Measurements from ENCODE around the gene RPS21. TPM values are rescaled to one million over a fixed set of nuclear protein-coding genes. Genes with fewer than 3 reads are reported as not detected.

The RPS21 gene
- total and polyA plus RNA-seq, 2 of the 13 experiments (the other 11 are each of a cell fraction or from before 2014, with no cell fraction given): 2,647 to 11,063 TPM

DNA sequence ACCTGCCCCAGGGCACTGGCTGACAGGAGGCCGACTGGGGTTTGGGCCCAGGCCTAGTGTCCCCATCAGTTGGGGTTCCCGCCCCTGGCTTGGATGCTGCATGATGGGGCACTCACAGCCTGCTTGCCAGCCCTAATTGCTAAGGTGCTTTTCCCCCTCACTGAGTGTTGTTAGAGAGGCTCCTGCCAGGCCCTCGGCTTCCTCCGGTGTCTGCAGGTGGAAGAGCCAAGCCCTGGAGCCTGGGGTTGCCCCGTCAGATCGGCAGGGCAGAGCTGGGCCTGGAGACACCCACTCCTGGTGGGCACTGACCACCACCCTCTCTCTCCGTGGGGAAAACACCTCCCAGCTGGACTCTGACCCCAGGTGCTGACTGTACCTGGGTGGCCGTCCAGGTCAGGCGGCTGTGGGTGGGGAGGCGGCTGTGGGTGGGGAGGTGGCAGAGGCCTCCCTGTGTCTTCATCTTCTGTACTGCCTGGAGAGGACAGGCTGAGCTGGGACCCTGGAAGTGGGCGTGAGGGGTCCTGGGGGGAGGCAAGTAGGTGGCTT lies 26.2 kb downstream of the RPS21 start:
- Histone ChIP-seq H4K20me1 (ENCODE audit: insufficient read depth, low read length) (no peaks in the 10 kb centered on the region), H3K9ac (ENCODE audit: insufficient read depth, low read depth, low read length) (no peak overlapping the region), H3K4me2 (ENCODE audit: low read depth, low read length) (peak overlapping the region; percentile 91), H3K36me3 (replicated peaks in 1 of 2; ENCODE audit: control insufficient read depth in 1 of 2, insufficient read depth in 2 of 2, low read length in 2 of 2) (no peaks in the 10 kb centered on the region), H3K9me3 (ENCODE audit: low read length) (no peaks in the 10 kb centered on the region), H3K4me1 (ENCODE audit: insufficient read depth, low read length) (peaks cover 56% of the 10 kb centered on the region), H3K4me3 (replicated peaks in 1 of 3; ENCODE audit: insufficient read depth in 1 of 3, low read depth in 2 of 3, low read length in 3 of 3) (peak overlapping the region in 2 of 3 experiments; percentile 46 to 70; a peak in 3 of 6 replicates), H3K27me3 (ENCODE audit: control insufficient read depth in 1 of 2, insufficient read depth in 2 of 2, low read length in 2 of 2) (peaks cover 17 to 53% of the 10 kb centered on the region in 2 experiments; a peak in 4 of 5 replicates), H3K27ac (ENCODE audit: extremely low read length, insufficient read depth, low read length) (no peak overlapping the region), H2AFZ (ENCODE audit: low read length) (no peak overlapping the region), H3K79me2 (ENCODE audit: insufficient read depth, low read length) (no peaks in the 10 kb centered on the region)
- FAIRE-seq (no peak), ATAC-seq (no peak), DNase-seq (ENCODE audit: low spot score) (no peak)
- 23% methylated on average over 9 of the region's 11 CpGs for WGBS (ENCODE audit: low lambda C conversion rate)
- intact Hi-C loops (cut with micrococcal nuclease; ENCODE audit: unreplicated experiment): loop anchor here (5.0 kb wide), 2 partner anchors 74 to 204 kb away; no protein-coding TSS in a partner anchor
- POLR2A ChIA-PET: interaction anchor here (0.6 to 3.2 kb wide), 8 partner anchors 13 to 412 kb away, joined by 3 to 31 read pairs (median 8); partner anchors contain the start of genes LAMA5 and RPS21
- in situ Hi-C loops (cut with HindIII; ENCODE audit: extremely low pct_ligation_motif_present, low pct_unique_long_range_greater_than_20kb): loop anchor here (5.0 kb wide), 1 partner anchor 79 kb away; no protein-coding TSS in a partner anchor
- CTCF ChIA-PET (ENCODE audit: low intra/inter-chr PET ratio, low total read pairs): no interaction called here
- BruUV-seq (replicated peaks): no TSS peak
- 0 out of 2 replicates have a peak, but pooled peaks have one; percentile 37 for TF ChIP-seq ZNF891 (CRISPR knock-in tag; IDR thresholded peaks at IDR 0.05)
- TF ChIP-seq, protein P1, sequence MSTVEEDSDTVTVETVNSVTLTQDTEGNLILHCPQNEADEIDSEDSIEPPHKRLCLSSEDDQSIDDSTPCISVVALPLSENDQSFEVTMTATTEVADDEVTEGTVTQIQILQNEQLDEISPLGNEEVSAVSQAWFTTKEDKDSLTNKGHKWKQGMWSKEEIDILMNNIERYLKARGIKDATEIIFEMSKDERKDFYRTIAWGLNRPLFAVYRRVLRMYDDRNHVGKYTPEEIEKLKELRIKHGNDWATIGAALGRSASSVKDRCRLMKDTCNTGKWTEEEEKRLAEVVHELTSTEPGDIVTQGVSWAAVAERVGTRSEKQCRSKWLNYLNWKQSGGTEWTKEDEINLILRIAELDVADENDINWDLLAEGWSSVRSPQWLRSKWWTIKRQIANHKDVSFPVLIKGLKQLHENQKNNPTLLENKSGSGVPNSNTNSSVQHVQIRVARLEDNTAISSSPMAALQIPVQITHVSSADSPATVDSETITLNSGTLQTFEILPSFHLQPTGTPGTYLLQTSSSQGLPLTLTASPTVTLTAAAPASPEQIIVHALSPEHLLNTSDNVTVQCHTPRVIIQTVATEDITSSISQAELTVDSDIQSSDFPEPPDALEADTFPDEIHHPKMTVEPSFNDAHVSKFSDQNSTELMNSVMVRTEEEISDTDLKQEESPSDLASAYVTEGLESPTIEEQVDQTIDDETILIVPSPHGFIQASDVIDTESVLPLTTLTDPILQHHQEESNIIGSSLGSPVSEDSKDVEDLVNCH (CRISPR knock-in tag; IDR thresholded peaks at IDR 0.05): no peak
- TF ChIP-seq, protein P2, sequence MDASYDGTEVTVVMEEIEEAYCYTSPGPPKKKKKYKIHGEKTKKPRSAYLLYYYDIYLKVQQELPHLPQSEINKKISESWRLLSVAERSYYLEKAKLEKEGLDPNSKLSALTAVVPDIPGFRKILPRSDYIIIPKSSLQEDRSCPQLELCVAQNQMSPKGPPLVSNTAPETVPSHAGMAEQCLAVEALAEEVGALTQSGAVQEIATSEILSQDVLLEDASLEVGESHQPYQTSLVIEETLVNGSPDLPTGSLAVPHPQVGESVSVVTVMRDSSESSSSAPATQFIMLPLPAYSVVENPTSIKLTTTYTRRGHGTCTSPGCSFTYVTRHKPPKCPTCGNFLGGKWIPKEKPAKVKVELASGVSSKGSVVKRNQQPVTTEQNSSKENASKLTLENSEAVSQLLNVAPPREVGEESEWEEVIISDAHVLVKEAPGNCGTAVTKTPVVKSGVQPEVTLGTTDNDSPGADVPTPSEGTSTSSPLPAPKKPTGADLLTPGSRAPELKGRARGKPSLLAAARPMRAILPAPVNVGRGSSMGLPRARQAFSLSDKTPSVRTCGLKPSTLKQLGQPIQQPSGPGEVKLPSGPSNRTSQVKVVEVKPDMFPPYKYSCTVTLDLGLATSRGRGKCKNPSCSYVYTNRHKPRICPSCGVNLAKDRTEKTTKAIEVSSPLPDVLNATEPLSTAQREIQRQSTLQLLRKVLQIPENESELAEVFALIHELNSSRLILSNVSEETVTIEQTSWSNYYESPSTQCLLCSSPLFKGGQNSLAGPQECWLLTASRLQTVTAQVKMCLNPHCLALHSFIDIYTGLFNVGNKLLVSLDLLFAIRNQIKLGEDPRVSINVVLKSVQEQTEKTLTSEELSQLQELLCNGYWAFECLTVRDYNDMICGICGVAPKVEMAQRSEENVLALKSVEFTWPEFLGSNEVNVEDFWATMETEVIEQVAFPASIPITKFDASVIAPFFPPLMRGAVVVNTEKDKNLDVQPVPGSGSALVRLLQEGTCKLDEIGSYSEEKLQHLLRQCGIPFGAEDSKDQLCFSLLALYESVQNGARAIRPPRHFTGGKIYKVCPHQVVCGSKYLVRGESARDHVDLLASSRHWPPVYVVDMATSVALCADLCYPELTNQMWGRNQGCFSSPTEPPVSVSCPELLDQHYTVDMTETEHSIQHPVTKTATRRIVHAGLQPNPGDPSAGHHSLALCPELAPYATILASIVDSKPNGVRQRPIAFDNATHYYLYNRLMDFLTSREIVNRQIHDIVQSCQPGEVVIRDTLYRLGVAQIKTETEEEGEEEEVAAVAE (CRISPR knock-in tag; IDR thresholded peaks at IDR 0.05; ENCODE audit: borderline replicate concordance): no peak
- TF ChIP-seq NFKB2 (CRISPR knock-in tag; IDR thresholded peaks at IDR 0.05; ENCODE audit: borderline replicate concordance): 0 out of 2 replicates have a peak, but pooled peaks have one; percentile 2
- TF ChIP-seq ZNF616 (CRISPR knock-in tag; IDR thresholded peaks at IDR 0.05; ENCODE audit: low read depth): peak; percentile 32; the same call in 1 of the 2 replicates
- TF ChIP-seq, protein P3, sequence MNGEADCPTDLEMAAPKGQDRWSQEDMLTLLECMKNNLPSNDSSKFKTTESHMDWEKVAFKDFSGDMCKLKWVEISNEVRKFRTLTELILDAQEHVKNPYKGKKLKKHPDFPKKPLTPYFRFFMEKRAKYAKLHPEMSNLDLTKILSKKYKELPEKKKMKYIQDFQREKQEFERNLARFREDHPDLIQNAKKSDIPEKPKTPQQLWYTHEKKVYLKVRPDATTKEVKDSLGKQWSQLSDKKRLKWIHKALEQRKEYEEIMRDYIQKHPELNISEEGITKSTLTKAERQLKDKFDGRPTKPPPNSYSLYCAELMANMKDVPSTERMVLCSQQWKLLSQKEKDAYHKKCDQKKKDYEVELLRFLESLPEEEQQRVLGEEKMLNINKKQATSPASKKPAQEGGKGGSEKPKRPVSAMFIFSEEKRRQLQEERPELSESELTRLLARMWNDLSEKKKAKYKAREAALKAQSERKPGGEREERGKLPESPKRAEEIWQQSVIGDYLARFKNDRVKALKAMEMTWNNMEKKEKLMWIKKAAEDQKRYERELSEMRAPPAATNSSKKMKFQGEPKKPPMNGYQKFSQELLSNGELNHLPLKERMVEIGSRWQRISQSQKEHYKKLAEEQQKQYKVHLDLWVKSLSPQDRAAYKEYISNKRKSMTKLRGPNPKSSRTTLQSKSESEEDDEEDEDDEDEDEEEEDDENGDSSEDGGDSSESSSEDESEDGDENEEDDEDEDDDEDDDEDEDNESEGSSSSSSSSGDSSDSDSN (CRISPR knock-in tag; IDR thresholded peaks at IDR 0.05): peak; percentile 51; the same call in 1 of the 2 replicates
- 0 out of 4 replicates have a peak, but pooled peaks of 1 of the 2 experiments have one; percentile 27 for TF ChIP-seq KLF16 (CRISPR knock-in tag; IDR thresholded peaks at IDR 0.05)
- 0 out of 2 replicates have a peak, but pooled peaks have one; percentile 13 for TF ChIP-seq ZNF274 (CRISPR knock-in tag; IDR thresholded peaks at IDR 0.05)
- 0 out of 2 replicates have a peak, but pooled peaks have one; percentile 1 for TF ChIP-seq CAMTA2 (CRISPR knock-in tag; IDR thresholded peaks at IDR 0.05; ENCODE audit: borderline replicate concordance)
- peak; percentile 81; the same call in 1 of the 2 replicates for TF ChIP-seq REPIN1 (CRISPR knock-in tag; IDR thresholded peaks at IDR 0.05; ENCODE audit: borderline replicate concordance, low read depth)
- peak; percentile 11; the same call in 1 of the 2 replicates for TF ChIP-seq NFYB (CRISPR knock-in tag; IDR thresholded peaks at IDR 0.05)
- peak; percentile 25; the same call in 1 of the 2 replicates for TF ChIP-seq JUND (CRISPR knock-in tag; IDR thresholded peaks at IDR 0.05)
- TF ChIP-seq, protein P4, sequence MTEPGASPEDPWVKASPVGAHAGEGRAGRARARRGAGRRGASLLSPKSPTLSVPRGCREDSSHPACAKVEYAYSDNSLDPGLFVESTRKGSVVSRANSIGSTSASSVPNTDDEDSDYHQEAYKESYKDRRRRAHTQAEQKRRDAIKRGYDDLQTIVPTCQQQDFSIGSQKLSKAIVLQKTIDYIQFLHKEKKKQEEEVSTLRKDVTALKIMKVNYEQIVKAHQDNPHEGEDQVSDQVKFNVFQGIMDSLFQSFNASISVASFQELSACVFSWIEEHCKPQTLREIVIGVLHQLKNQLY (CRISPR knock-in tag; IDR thresholded peaks at IDR 0.05): no peak

Data from HepG2 (cell line).